A673 (cell line): ENCODE results near the gene MAST4.

Experiments used
- CTCF ChIP-seq: fragments of 300-800, 200-600 bp; sonication (generic); conservative IDR thresholded peaks from 2 replicates; pipeline ENCODE4 v1.5.1; 2017; ENCODE audit warnings: low read depth, mild to moderate bottlenecking, antibody characterized with exemption, low read length, moderate library complexity, mixed read lengths
- EZH2 ChIP-seq: fragments of 200-600 bp; sonication (generic); IDR thresholded peaks from 2 replicates; pipeline ENCODE4 v1.6.1; 2017; ENCODE audit warnings: borderline replicate concordance, low read depth, mild to moderate bottlenecking, mixed read lengths, antibody characterized with exemption, low read length; ENCODE audit not compliant: poor library complexity, severe bottlenecking

GRCh38 chr5:66810848-66811261 is 214.7 kb downstream of the MAST4 start:
- TF ChIP-seq CTCF (no peak), EZH2 (no peak)
